Stomach smooth muscle (tissue), 2 donors: ENCODE data around the gene CDK6.

Experiments
- H3K27ac ChIP-seq: one replicate; pipeline ENCODE4 v1.7.0; 2013; ENCODE audit warnings: mild to moderate bottlenecking, low read length, inconsistent platforms
- H3K27me3 ChIP-seq, 2 donors: one replicate each; pipeline ENCODE4 v1.7.0; 2013; ENCODE audit warnings: low read length in 2 of 2; ENCODE audit not compliant: insufficient read depth in 2 of 2, control insufficient read depth in 1 of 2
- H3K36me3 ChIP-seq, 2 donors: one replicate each; pipeline ENCODE4 v1.7.0; 2013; ENCODE audit warnings: low read length in 2 of 2; ENCODE audit not compliant: control insufficient read depth in 2 of 2, insufficient read depth in 2 of 2
- H3K4me1 ChIP-seq: one replicate; pipeline ENCODE4 v1.7.0; 2013; ENCODE audit warnings: low read length; ENCODE audit not compliant: control insufficient read depth, insufficient read depth
- H3K4me3 ChIP-seq, 2 donors: one replicate each; pipeline ENCODE4 v1.7.0; 2013; ENCODE audit warnings: low read length in 2 of 2
- H3K9ac ChIP-seq, 2 donors: one replicate each; pipeline ENCODE4 v1.7.0; 2013; ENCODE audit warnings: low read length in 2 of 2, mild to moderate bottlenecking in 1 of 2
- H3K9me3 ChIP-seq, 2 donors: one replicate each; pipeline ENCODE4 v1.7.0; 2013; ENCODE audit warnings: low read length in 2 of 2; ENCODE audit not compliant: control insufficient read depth in 2 of 2
- donor health status: healthy.
- donor health status: Pancreatic carcinoma.

Gene CDK6

DNA sequence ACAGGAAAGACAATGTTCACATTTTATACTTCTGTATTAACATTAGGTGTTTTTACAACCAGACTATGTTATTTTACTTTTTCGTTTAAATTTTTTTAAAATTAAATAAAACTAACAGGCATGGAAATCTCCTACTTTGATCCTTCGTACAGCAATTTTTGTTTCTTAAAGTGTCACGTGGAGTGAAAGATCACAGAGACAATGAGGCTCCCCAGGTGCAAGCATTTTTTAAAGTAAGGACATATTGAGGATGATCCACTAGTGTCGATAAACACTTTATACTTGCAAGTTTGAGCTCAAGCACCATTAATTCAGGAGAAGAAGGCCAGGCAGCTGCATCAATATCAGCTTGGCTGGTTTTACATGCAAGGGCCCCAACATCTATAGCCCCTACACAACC is 177.7 kb downstream of the CDK6 start:
- Histone ChIP-seq H3K9ac (no peak overlapping the region), H3K4me1 (no peaks in the 10 kb centered on the region), H3K9me3 (no peaks in the 10 kb centered on the region), H3K4me3 (no peak overlapping the region), H3K27ac (no peak overlapping the region), H3K27me3 (no peaks in the 10 kb centered on the region), H3K36me3 (peaks cover 0 to 2% of the 10 kb centered on the region in 2 donors)

DNA sequence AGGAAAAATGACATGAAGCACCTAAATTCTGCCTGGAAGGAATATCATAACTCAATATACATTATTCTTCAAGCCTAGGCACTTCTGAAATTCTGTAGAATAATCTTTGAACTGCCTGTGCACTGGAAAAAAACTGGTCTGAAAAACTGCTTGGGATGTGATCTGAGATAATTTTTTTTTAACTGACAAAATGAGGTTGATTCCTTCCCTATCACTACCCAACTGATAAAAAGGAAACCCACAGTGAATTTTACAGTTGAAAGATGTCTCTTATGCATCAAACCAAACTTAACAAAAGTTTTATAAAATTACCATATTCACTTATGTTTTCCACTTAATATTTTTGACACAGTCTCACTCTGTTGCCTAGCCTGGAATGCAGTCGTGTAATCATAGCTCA is 179.0 kb downstream of the CDK6 start:
- Histone ChIP-seq H3K27me3 (no peaks in the 10 kb centered on the region), H3K27ac (no peak overlapping the region), H3K9ac (no peak overlapping the region), H3K4me1 (no peaks in the 10 kb centered on the region), H3K36me3 (peaks cover 0 to 2% of the 10 kb centered on the region in 2 donors), H3K9me3 (no peaks in the 10 kb centered on the region), H3K4me3 (no peak overlapping the region)

DNA sequence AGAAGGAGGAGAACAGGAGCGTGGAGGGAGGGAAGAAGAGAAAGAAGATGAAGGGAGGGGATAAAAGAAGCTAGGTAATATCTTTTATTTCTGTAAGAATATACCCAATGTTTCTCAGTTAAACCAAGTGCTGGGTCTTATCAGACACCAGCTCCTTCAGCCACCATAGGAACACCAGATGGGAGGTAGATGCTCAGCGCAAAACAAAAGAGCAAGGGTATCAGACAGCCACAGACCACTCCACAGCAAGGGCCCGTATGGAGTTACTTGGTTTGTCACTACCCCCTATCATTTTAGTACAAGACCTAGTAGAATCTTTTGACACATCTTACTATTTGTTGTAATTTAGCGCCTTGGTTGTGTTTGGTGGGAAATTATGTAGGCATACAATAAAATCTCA is 180.3 kb downstream of the CDK6 start:
- Histone ChIP-seq H3K9me3 (no peaks in the 10 kb centered on the region), H3K4me1 (no peaks in the 10 kb centered on the region), H3K27ac (no peak overlapping the region), H3K36me3 (peaks cover 0 to 2% of the 10 kb centered on the region in 2 donors), H3K9ac (no peak overlapping the region), H3K27me3 (no peaks in the 10 kb centered on the region), H3K4me3 (no peak overlapping the region)

DNA sequence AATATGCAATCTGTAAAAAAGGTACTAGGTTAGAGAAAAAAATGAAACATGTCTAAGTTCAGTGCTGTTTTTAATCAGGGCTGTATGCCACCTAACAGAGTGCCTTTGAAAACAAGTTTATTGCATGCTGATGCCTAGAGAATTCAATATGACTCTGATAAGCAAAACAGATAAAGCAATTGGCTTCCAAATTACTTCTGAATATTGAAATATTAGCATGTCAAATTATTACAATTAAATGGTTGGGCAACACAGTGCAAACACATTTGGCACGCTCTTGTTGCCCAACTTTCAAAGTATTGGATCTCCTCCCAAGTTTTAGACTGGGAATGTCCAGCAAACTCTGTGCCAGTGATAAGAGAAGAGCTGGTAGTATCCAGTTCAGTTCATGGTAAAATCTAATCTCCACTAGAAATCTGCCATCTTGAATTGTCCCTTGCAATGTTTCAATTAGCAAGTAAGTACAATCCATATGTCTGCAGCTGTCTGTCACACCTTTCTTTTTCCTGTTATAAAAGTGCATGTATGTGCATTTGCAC is 181.0 kb downstream of the CDK6 start:
- no peak overlapping the region for H3K9ac ChIP-seq
- peaks cover 0 to 2% of the 10 kb centered on the region in 2 donors for H3K36me3 ChIP-seq
- no peak overlapping the region for H3K4me3 ChIP-seq
- H3K4me1 ChIP-seq: no peaks in the 10 kb centered on the region
- H3K27me3 ChIP-seq: no peaks in the 10 kb centered on the region
- H3K9me3 ChIP-seq: no peaks in the 10 kb centered on the region
- H3K27ac ChIP-seq: no peak overlapping the region

- H3K9ac ChIP-seq: no peak overlapping the region
- no peak overlapping the region for H3K27ac ChIP-seq
- no peaks in the 10 kb centered on the region for H3K27me3 ChIP-seq
- no peaks in the 10 kb centered on the region for H3K36me3 ChIP-seq
- H3K4me3 ChIP-seq: no peak overlapping the region
- H3K4me1 ChIP-seq: no peaks in the 10 kb centered on the region
- no peaks in the 10 kb centered on the region for H3K9me3 ChIP-seq
Measured at GRCh38 chr7:92653136-92653535, 183.2 kb downstream of the CDK6 start.

- Histone ChIP-seq H3K9me3 (no peaks in the 10 kb centered on the region), H3K4me1 (no peaks in the 10 kb centered on the region), H3K27me3 (no peaks in the 10 kb centered on the region), H3K27ac (no peak overlapping the region), H3K9ac (no peak overlapping the region), H3K36me3 (no peaks in the 10 kb centered on the region), H3K4me3 (no peak overlapping the region)
Measured at GRCh38 chr7:92652536-92652935, 183.8 kb downstream of the CDK6 start.

DNA sequence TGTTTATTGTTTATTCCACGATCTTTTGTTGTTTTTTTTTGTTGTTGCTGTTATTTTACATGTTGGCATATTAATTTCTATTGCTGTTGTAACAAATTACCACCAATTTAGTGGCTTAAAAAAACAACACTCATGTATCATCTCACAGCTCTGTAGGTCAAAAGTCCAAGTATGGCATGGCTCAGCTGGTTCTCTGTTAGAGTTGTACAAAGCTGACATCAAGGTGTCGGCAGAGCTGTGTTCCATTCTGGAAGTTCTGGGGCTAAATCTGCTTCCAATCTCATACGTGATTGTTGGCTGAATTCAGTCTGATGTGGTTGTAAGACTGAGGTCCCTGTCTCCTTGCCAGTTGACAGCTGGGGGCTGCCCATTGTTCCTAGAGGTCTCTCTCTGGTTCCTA is 186.0 kb downstream of the CDK6 start:
- Histone ChIP-seq H3K4me3 (no peak overlapping the region), H3K36me3 (no peaks in the 10 kb centered on the region), H3K4me1 (no peaks in the 10 kb centered on the region), H3K9ac (no peak overlapping the region), H3K27ac (no peak overlapping the region), H3K9me3 (no peaks in the 10 kb centered on the region), H3K27me3 (no peaks in the 10 kb centered on the region)

DNA sequence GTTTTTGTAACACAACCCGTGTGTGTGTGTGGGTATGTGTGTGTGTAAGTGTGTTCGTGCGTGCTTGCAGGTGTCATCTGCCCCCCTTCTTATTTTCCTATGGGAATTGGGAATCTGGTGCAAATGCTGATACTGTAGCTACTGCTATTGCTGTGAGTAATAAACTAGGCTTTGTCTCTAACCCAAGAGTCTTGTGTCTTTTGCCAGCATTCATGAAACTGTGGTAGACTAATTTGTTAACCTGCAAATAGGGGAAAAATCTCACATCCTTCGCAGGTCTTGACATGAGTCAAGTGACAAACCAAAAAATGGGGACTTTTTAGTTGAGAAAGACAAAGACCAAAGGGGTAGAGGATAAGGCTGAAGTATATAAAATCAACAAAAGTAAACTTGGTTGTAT is 188.3 kb downstream of the CDK6 start:
- Histone ChIP-seq H3K27ac (no peak overlapping the region), H3K36me3 (no peaks in the 10 kb centered on the region), H3K9me3 (no peaks in the 10 kb centered on the region), H3K4me3 (no peak overlapping the region), H3K27me3 (no peaks in the 10 kb centered on the region), H3K9ac (no peak overlapping the region), H3K4me1 (no peaks in the 10 kb centered on the region)

DNA sequence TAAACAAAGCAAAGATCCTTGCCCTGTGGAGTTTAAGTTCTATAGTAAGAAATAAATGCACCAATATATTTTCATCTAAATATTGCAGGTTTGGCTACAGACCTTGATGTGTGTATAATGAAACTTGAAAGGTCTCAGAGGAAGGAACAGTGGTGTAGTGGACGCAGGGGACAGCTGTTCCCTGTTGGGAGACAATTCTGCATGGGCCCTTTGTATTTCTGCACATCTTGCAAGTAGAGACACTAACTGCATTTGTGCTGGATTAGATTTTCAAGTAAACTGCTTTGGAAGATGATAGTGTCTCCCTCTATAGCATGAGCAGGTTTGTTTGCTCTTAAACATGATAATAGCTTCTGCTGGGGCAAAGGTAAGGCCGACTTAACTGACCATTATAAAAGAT is 188.7 kb downstream of the CDK6 start:
- H3K4me3 ChIP-seq: no peak overlapping the region
- H3K4me1 ChIP-seq: no peaks in the 10 kb centered on the region
- H3K36me3 ChIP-seq: no peaks in the 10 kb centered on the region
- H3K9ac ChIP-seq: no peak overlapping the region
- H3K27ac ChIP-seq: no peak overlapping the region
- no peaks in the 10 kb centered on the region for H3K9me3 ChIP-seq
- no peaks in the 10 kb centered on the region for H3K27me3 ChIP-seq

DNA sequence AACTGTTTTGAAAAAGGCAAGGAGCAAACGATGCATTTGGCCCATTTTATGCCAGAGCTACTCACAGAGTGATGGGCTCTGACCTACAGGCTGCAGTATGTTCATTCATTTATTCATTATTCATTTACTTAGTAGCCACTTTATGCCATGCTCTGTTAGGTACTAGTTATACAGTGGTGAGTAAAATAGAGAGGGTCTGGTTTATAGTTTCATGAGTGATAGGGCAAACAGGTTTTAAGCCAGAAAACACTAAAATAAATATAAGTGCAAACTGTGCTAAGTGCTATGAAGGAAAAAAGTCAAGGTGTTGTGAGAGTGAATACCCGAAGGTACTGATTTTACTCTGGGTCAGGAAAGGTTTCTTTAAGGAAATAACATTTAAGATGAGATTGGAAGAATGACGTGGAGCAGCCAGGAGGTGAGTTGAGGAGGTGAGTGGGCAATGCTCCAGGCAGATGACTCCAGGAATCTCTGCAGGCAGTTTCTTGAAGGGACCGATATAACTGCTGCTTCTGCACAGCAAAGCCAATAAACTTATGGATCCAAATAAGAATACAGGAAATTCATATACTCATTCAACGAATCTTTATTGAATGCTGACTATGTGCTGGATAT is 189.3 kb downstream of the CDK6 start:
- Histone ChIP-seq H3K4me1 (no peaks in the 10 kb centered on the region), H3K27ac (no peak overlapping the region), H3K27me3 (no peaks in the 10 kb centered on the region), H3K36me3 (no peaks in the 10 kb centered on the region), H3K9me3 (no peaks in the 10 kb centered on the region), H3K4me3 (no peak overlapping the region), H3K9ac (no peak overlapping the region)

DNA sequence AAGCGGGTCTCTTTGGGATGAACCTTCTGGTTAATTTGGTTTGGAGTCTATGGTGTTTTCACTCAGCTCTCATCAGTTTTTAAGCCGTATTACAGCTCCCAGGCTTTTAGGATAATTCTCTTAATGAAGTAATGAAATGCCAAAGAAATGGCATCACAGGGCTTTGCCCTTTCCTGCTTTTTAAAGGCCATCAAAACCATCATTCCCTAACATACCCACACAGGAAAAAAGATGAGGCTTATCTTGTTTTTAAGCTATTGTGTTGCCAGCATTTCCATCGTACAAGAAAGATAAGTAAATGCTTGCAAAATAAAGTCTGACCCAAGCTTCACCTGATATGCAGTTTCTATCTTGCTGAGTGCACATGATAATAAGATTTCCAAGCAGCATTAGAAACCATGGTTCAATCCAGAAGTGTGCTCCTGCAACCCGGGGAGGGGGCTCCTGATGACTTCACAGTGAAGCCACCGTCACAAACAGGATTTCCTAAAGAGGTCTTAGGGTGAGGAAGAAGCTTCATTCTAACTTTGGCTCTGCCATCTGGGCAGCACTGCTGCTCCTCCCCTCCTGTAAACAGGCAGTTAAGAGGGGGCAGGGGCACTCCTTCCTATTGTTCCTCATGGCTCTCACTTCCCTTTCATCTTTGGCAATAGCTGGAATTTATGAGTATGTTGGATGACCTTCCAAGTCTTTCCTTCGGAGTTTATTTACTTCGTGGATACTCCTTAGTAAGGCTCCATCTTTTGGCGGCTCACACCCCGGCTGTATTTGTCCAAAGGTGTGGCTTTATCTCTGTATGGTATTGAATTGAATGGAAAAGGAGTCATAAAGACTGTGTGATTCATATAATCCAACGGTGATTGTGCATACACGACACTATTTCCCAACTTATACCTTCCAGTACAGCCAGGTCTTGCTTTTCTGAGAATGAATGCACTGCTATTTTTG is 191.0 kb downstream of the CDK6 start:
- Histone ChIP-seq H3K27ac (no peak overlapping the region), H3K4me1 (no peaks in the 10 kb centered on the region), H3K36me3 (no peaks in the 10 kb centered on the region)

More for the DNA sequence above, 191.0 kb downstream of the CDK6 start:
- Histone ChIP-seq H3K9ac (no peak overlapping the region), H3K4me3 (no peak overlapping the region), H3K9me3 (no peaks in the 10 kb centered on the region), H3K27me3 (no peaks in the 10 kb centered on the region)
